ENCODE data around the gene CTTNBP2NL.

- TF ChIP-seq EZH2phosphoT487 (IDR thresholded peaks at IDR 0.05; ENCODE audit: insufficient read depth, low read depth), result no peak
- TF ChIP-seq EZH2 (IDR thresholded peaks at IDR 0.05; ENCODE audit: insufficient read depth, poor library complexity, severe bottlenecking), result no peak
These were observed 40.6 kb downstream of the CTTNBP2NL start for GRCh38 chr1:112436384-112437156.

Data from GM23248 (cell line).